Measurements from ENCODE around the gene ADGRG6.
"Not testable (repeated sequence)": the region's sequence is repeated elsewhere in the genome, so short reads cannot be mapped to it uniquely, and the experiment has no call there.

ADGRG6 gene

DNA sequence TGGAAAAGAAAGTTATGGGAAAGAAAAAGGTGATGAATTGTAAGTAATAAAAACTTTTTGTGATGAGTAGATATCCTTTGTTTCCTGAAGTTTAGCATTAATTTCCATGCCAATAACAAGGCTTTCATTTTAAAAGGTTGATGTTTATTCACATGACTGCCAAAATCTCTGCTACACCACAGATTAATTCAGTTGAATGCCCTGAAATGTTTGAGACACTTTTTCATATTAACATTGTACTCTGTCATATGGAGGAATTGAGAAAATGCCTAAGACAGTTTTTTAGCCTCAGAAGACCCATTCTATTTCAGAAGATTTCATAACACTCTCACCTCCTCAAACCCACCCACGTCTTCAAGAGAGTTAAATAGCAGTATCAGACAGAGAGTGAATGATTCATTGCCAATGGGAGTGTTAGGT is 115.5 kb downstream of the ADGRG6 start:
- no peak for DNase-seq

DNA sequence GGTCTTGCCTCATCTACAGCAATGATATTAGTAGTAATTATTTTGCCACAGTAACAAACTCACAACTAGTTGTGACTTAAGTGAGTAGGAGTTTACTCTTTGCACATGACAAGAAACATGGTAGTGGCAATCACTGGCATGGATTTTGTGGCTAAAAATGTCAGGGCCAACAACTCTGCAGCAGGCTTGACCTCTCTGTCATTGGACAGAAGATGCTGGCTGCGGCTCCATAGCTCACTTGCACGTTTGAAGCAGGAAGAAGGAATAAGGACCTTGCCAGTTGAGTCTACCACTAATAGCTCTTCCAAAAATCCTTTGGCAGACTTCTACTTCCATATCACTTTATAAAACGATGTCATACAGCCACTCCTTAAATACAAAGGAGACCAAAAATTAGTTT is 117.3 kb downstream of the ADGRG6 start:
- H3K4me1 Mint-ChIP-seq: no peaks in the 10 kb centered on the region

More for the DNA sequence above, 115.5 kb downstream of the ADGRG6 start:
- Mint-ChIP-seq H3K4me1 (no peaks in the 10 kb centered on the region), H3K4me3 (no peak overlapping the region), H3K27me3 (no peaks in the 10 kb centered on the region), H3K9me3 (no peaks in the 10 kb centered on the region), H3K27ac (no peak overlapping the region), H3K36me3 (no peaks in the 10 kb centered on the region)
- no peak for ATAC-seq (replicated peaks)

DNA sequence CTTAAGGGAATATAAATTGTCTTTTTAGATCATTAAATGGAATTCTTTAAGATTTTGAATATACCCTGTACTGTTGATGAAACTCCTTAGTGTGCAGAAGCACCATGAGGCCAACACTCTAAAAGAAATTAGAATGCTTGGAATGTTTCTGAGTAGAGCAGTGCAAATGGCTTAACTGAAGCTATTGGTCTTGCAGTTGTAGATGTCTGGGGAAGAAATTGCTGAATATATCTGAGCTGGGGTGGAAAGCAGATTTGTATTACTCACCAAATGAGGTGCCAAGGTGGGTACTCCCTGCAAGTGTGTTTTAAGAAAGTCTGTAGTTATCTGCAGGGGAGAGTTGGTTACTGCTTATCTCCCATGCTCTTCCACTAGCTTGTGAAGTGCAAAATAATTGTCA is 119.0 kb downstream of the ADGRG6 start:
- Mint-ChIP-seq H3K36me3 (no peaks in the 10 kb centered on the region), H3K4me1 (no peaks in the 10 kb centered on the region), H3K4me3 (no peak overlapping the region), H3K27ac (no peak overlapping the region), H3K27me3 (peaks cover 0 to 4% of the 10 kb centered on the region in 2 donors), H3K9me3 (peaks cover 4 to 5% of the 10 kb centered on the region in 2 donors)
- ATAC-seq (replicated peaks): no peak
- DNase-seq: no peak

More for the DNA sequence above, 117.3 kb downstream of the ADGRG6 start:
- Mint-ChIP-seq H3K27ac (no peak overlapping the region), H3K36me3 (no peaks in the 10 kb centered on the region), H3K9me3 (no peaks in the 10 kb centered on the region), H3K4me3 (no peak overlapping the region), H3K27me3 (no peaks in the 10 kb centered on the region)
- ATAC-seq (replicated peaks) (no peak), DNase-seq (no peak)

DNA sequence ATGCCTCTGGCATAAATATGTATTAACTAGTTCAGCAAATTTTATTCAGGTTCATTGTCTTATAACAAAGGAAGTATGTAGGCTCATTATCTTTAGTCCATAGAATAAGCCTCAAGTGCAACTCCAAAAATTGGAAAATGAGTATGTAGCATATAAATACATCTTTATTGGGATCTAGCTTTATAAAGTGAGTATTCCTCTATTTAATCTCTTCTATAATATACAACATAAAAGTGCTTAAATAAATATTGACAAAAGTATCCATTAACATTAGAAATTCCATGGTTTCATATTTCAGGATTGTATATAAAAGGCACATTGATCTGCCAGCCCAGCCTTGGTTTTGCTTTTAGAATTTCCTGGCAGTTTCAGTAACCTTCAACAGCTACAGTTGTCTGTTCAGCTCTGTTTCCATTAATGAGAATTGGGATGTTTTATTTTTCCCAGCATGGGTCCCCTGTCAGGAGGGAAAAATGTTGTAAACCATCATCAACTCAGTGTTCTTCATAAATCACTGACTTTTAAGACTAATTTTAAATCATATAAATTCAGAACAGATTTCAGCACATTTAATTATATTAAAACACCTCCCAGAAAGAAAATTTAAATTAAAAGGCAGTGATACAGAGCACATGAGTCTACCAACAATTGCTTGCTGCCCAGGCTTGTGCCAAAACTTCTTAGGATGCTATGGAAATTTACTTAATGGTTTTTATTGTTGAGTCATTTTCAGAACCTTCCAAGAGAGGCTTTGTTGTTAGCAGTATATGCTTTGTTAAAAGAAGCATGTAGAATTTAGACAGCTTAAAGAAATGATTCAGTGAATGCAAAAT is 119.7 kb downstream of the ADGRG6 start:
- Mint-ChIP-seq H3K4me3 (no peak overlapping the region), H3K36me3 (no peaks in the 10 kb centered on the region), H3K9me3 (peaks cover 6 to 7% of the 10 kb centered on the region in 2 donors), H3K27ac (no peak overlapping the region), H3K27me3 (peaks cover 0 to 4% of the 10 kb centered on the region in 2 donors), H3K4me1 (no peaks in the 10 kb centered on the region)
- no peak for DNase-seq
- no peak for ATAC-seq (replicated peaks)

DNA sequence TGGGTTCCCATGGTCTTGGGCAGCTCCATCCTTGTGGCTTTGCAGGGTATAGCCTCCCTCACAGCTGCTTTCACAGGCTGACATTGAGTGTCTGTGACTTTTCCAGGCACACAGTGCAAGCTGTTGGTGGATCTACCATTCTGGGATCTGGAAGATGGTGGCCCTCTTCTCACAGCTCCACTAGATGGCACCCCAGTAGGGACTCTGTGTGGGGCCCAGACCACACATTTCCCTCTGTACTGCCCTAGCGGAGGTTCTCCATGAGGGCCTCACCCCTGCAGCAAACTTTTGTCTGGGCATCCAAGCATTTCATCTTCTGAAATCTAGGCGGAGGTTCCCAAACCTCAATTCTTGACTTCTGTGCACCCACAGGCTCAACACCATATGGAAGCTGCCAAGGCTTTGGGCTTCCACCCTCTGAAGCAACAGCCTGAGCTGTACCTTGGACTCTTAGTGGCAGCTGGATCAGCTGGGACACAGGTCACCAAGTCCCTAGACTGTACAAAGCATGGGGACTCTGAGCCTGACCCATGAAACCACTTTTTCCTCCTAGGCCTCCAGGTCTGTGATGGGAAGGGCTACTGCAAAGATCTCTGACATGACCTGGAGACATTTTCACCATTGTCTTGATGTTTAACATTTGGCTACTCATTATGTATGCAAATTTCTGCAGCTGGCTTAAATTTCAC is 124.8 kb downstream of the ADGRG6 start:
- not testable (repeated sequence) for H3K27ac Mint-ChIP-seq; H3K4me3 Mint-ChIP-seq; H3K4me1 Mint-ChIP-seq; ATAC-seq (replicated peaks); H3K27me3 Mint-ChIP-seq; H3K36me3 Mint-ChIP-seq; DNase-seq
- peaks cover 10 to 11% of the 10 kb centered on the region in 2 donors for H3K9me3 Mint-ChIP-seq

- not testable (repeated sequence) for H3K27ac Mint-ChIP-seq; ATAC-seq (replicated peaks); H3K4me1 Mint-ChIP-seq; DNase-seq; H3K27me3 Mint-ChIP-seq; H3K4me3 Mint-ChIP-seq; H3K36me3 Mint-ChIP-seq
- peaks cover 10 to 11% of the 10 kb centered on the region in 2 donors for H3K9me3 Mint-ChIP-seq
Observed at GRCh38 chr6:142428468-142428867, 126.7 kb downstream of the ADGRG6 start.

DNA sequence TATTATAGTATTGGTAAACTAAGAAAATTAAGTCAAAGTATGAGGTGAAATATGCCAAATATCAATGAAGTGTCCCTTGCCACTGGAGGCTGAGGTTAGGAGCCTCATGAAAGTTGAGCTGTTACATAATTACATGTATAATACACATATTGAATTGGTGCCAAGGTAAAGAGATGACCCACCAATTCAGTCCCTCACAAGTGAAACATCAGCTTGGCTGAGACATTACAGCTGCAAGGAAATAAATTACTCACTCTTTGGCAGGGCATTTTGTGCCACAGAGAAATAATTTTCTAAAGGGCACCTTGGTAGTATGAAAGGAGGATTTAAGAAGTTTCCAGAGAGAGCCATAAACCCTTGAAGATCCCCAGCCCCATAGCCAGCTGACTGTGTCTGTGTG is 127.4 kb downstream of the ADGRG6 start:
- no peak for DNase-seq
- H3K4me1 Mint-ChIP-seq: no peaks in the 10 kb centered on the region
- H3K27ac Mint-ChIP-seq: no peak overlapping the region
- H3K27me3 Mint-ChIP-seq: peaks cover 0 to 4% of the 10 kb centered on the region in 2 donors
- H3K4me3 Mint-ChIP-seq: no peak overlapping the region
- ATAC-seq (replicated peaks): no peak
- H3K36me3 Mint-ChIP-seq: peaks cover 0 to 2% of the 10 kb centered on the region in 2 donors
- peaks cover 10 to 11% of the 10 kb centered on the region in 2 donors for H3K9me3 Mint-ChIP-seq

DNA sequence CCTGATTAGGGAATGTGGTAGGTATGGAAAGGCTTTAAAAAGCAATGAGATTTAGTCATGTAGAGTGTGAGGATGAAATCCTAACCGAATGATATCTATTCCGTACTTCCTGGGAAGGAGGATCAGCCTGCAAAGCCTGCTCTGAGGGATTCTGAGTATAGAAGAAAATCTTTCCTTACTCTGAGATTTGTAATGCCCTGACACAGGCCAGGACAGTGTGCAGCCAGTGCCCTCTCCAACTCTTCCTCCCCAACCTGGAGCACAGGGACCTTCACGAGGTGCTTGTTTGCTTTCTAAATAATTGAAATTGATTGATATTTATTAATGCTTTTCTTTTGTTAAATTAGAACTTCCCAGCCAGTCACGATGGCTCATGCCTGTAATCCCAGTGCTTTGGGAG is 131.6 kb downstream of the ADGRG6 start:
- Mint-ChIP-seq H3K4me1 (no peaks in the 10 kb centered on the region), H3K27me3 (no peaks in the 10 kb centered on the region), H3K36me3 (peaks cover 0 to under 1% of the 10 kb centered on the region in 2 donors), H3K9me3 (peaks cover 0 to under 1% of the 10 kb centered on the region in 2 donors), H3K4me3 (no peak overlapping the region), H3K27ac (no peak overlapping the region)
- ATAC-seq (replicated peaks) (no peak), DNase-seq (no peak)

- H3K4me1 Mint-ChIP-seq: no peaks in the 10 kb centered on the region
- no peaks in the 10 kb centered on the region for H3K27me3 Mint-ChIP-seq
- no peak for DNase-seq
- no peak overlapping the region for H3K27ac Mint-ChIP-seq
- ATAC-seq (replicated peaks): no peak
- H3K4me3 Mint-ChIP-seq: no peak overlapping the region
- H3K9me3 Mint-ChIP-seq: no peaks in the 10 kb centered on the region
- no peaks in the 10 kb centered on the region for H3K36me3 Mint-ChIP-seq
Observed at GRCh38 chr6:142438898-142439297, 137.1 kb downstream of the ADGRG6 start.

DNA sequence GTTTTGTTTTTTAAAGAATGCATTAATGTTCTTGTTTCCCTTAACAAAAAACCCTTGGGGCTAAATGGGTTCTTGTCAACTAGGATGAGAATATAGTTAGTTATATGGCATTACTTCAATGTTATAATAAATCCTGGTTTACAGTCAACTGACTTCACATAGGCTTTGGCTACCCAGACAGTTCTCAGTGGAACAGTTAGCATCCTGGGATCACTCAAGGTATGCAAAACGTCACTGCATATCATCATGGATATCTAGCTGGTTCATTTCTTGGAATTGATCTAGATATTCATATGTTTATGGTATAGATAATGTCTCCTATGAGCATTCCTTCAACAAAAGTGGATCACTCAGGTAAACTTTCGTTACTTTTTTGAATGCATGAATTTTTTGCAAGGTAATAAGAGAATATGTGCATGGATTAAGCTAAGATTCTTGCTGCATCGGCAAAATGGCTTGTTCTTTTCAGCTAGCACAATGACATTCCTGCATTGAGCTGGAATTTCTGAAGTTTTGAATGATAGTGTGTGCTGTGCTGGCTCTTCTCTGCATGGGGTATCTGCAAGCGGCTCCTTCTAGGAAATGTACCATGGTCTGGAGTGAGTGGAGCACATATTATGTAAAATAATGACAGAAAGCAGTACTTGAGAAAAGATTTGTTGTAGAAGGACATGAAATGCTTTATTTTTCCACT is 138.9 kb downstream of the ADGRG6 start:
- no peak for ATAC-seq (replicated peaks)
- no peaks in the 10 kb centered on the region for H3K27me3 Mint-ChIP-seq
- H3K4me3 Mint-ChIP-seq: no peak overlapping the region
- no peaks in the 10 kb centered on the region for H3K9me3 Mint-ChIP-seq
- H3K4me1 Mint-ChIP-seq: no peaks in the 10 kb centered on the region
- no peak for DNase-seq
- no peaks in the 10 kb centered on the region for H3K36me3 Mint-ChIP-seq
- H3K27ac Mint-ChIP-seq: no peak overlapping the region

DNA sequence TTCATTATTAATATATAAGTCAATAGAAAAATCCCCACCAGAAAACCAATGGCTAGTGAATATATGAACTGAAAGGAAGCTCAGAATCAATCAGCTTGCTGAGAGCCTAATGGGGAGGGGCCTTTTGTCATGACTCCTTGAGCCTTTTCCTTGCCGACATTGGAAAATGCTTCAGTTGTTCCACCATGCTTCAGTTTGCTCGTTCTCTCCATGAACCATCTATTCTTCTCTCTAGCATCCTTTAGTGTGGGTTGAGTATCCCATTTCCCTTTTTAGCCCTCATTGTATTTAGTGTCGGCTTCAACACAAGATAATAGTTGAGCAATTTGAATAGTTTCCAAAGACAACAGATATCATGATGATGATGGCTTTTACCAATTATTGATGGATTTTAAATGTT is 139.9 kb downstream of the ADGRG6 start:
- H3K4me1 Mint-ChIP-seq: no peaks in the 10 kb centered on the region
- H3K36me3 Mint-ChIP-seq: no peaks in the 10 kb centered on the region
- no peaks in the 10 kb centered on the region for H3K9me3 Mint-ChIP-seq
- ATAC-seq (replicated peaks) (no peak), DNase-seq (no peak)
- no peak overlapping the region for H3K27ac Mint-ChIP-seq
- H3K4me3 Mint-ChIP-seq: no peak overlapping the region
- no peaks in the 10 kb centered on the region for H3K27me3 Mint-ChIP-seq

GRCh38 chr6:142443102-142443501 is 141.3 kb downstream of the ADGRG6 start:
- no peak overlapping the region for H3K27ac Mint-ChIP-seq
- no peaks in the 10 kb centered on the region for H3K36me3 Mint-ChIP-seq
- no peak for DNase-seq
- H3K9me3 Mint-ChIP-seq: no peaks in the 10 kb centered on the region
- no peak overlapping the region for H3K4me3 Mint-ChIP-seq
- ATAC-seq (replicated peaks): no peak
- H3K27me3 Mint-ChIP-seq: no peaks in the 10 kb centered on the region
- no peaks in the 10 kb centered on the region for H3K4me1 Mint-ChIP-seq

DNA sequence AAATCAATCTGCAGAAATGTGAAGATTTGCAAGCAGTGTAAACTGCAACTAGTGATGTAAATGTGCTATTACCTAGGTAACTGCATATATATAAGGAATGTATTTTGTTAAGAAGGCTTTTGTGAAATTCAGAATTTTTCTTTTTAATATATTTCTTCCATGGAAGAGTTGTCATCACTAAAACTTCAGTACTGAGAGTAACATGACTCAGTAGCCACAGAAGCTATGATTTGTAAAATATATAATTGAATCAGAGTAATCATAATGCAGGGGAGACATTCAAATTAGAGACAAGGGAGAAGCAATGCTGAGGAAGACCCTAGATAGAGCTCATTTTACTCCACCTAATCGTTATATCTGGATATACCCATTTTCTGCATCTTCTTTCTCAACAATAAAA is 141.7 kb downstream of the ADGRG6 start:
- Mint-ChIP-seq H3K4me1 (no peaks in the 10 kb centered on the region), H3K36me3 (no peaks in the 10 kb centered on the region), H3K27ac (no peak overlapping the region), H3K4me3 (no peak overlapping the region), H3K27me3 (no peaks in the 10 kb centered on the region), H3K9me3 (no peaks in the 10 kb centered on the region)
- DNase-seq (no peak), ATAC-seq (replicated peaks) (no peak)

GRCh38 chr6:142444376-142444775 is 142.6 kb downstream of the ADGRG6 start:
- DNase-seq: no peak
- Mint-ChIP-seq H3K27me3 (no peaks in the 10 kb centered on the region), H3K9me3 (no peaks in the 10 kb centered on the region), H3K4me1 (no peaks in the 10 kb centered on the region), H3K36me3 (no peaks in the 10 kb centered on the region), H3K27ac (no peak overlapping the region), H3K4me3 (no peak overlapping the region)
- ATAC-seq (replicated peaks): no peak
